ENCODE results near the gene GRM7.

GRM7 gene

DNA sequence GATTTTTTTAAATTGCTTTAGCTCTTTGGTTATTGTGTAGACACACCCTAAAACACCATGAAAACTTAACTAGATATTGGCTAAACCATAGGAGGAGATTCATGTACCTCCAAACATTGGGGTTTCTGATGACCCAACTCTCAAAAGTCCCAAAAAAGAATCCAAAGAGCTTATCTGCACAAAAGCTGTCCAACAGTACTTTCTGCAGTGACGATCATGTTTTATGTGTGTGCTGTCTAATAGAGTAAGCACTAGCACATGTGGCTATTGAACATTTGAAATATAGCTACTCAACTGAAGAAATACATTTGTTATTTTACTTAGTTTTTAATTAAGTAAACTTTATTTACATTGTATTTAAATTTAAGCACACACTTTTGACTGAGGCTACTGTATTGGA, 822.5 kb downstream of the GRM7 start:
- DNase-seq, result no peak

DNA sequence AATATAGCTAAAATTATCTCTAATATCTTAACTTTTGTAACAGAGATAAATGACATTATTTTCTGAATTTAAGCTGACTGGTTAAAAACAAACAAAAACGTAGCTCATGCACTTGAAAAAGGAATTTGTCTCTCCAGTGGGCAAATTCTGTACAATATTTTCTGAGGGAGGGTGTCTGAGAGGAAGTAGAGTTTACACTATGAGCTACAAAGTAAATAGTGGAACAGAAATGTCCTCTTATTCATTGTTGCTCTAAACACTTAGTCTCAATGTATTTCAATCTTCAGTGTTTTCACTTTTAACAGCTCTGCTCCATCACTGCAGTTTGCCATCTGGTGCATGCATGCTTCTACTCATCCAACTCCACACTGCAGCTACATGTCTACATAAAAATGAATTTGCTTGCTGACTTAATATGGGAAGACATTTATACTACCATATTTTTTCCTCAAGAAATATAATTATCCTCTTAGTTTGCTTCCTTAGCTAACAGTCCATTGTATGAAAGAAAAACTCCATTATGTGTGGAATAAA, 823.3 kb downstream of the GRM7 start:
- no peak for DNase-seq

DNA sequence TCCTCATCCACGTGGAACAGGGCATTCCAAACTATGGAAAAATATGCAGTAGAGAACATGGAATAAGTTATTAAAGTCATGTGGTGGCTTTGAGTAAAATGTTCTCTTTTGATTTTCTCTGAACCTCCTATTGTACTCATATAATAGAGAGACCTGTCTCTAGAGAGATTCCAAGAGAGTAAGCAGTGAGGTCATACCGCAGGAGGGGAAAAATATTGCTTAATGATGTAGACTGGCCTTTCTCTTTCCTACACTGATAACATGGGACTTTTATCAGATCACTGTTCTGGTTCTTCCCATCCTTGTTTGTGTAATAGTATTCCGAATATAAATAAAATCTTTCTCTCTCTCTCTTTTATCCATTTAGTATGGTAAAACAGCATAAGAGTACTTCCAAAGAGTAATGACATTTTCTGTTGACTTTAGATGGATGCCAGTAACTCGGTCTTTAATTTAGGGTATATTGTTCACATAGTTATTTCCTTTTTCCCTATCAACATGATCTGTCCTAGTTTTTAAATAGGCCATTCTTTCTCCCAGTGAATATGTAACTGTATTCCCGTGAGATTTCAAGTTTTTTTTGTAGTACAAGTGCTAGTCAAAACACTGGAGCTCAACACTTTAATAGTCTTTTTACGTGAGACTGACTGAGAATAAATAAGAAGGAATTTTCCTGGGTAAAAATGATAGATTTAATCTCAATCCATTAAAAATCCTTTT, 826.7 kb downstream of the GRM7 start:
- no peak for DNase-seq

DNA sequence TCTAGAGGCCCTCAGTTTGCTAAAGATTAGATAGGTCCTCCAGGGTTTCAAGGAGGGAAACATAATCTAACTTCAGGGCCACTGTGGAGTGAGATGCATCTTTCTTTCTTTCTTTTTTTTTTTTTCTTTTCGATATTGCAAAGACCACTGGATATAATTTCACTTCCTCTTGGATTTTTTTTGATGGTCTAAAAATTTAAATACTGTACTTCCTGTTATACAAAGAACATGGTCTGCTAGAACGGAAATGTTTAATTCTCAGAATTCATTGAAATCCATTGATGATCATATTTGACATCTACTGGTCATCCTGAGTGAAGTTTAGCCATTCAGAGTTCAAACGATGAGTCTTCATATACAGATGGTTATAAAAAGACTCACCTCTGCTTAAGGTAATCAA, 832.0 kb downstream of the GRM7 start:
- no peak for DNase-seq

DNA sequence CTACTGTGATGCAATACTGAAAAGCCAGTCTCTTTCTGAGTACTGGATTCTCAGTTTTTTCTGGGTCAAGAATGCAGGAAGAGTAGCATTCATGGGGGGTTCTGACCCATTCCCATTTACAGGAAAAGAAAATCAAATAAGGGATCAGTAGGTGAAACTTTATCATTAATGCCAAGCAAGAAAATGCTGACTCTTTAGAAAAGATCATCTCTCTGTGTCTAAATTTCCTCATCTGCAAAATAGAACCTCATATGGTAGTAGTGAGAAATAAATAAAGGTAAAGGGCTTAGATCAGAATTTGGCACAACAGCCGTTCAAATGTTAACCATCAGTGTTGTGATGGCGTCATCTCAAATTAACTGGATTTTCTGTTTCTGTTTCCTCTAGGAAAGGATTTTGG, 833.1 kb downstream of the GRM7 start:
- DNase-seq, result no peak

DNA sequence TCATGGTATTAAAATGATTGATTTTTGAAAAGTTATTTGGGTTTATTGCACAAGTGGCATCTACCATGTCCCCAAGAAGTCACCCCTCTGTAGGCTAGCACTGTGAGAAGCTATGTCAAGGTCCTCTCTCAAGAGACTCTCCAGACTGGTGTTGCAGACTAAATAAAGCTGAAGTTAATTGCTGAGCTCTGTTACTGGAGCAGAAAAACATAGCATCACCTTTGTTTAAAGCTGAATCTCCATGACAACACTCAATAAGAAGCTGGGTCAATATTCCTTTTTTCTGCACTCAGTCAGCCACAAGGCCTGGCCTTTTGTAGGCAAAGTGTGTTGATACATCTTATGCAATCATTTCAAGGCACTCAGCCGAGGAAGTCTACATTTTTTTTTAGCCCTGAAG, 834.1 kb downstream of the GRM7 start:
- no peak for DNase-seq

DNA sequence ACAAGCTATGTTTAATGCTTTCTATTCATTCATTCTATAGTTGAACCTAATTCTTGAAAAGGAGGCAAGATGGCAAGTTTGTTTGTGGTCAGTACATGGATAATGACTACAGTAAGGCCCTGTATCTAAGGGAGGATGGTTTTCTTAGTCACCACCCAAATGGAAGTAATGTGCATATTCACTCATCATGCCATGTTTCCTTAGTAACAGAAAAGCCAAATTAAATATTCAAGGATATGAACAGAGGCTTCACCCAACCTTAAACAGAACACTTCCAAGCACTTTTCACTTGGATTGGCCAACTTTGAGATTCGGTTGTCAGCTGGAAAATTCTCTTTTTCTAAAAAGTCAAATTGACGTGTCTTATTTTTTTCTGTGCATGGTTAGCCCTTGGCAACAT, 835.4 kb downstream of the GRM7 start:
- DNase-seq, result no peak

DNA sequence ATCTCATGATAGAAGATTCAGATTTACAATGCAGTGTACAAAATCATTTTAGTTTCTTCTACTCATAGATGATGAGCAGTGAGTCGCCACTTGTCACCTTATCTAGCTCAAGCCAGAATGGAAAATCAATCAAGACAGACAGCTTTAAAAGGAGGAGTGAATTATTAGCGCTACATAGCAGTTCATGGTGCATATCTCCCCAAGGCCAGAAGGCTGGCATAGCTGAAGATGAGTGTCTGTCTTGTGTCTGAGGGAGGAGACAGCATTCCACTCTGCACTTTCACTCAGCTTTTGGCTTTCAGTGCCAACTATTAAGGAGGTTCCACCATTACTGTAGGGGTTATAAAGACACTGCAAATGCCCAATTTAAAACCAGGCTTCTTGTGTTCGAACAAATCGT, 836.6 kb downstream of the GRM7 start:
- no peak for DNase-seq

DNA sequence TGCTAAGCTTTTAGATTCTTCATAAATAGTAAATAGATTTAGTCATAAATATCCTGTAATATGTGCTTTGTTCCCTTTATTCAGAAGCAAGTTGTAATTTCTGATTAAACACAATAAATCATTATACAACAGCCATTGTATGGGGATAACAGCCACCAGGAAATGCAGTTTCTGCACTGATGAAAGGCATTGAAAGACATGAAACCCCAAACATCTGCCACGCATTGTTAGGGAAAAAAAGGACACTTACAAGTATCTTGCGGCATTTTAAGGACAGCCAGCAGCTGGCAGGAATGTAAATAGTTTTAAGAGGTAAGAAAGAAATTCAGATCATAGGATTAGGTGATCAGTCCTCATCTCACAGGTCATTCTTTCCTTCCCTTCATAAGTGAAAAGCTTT, 839.6 kb downstream of the GRM7 start:
- DNase-seq, result no peak

DNA sequence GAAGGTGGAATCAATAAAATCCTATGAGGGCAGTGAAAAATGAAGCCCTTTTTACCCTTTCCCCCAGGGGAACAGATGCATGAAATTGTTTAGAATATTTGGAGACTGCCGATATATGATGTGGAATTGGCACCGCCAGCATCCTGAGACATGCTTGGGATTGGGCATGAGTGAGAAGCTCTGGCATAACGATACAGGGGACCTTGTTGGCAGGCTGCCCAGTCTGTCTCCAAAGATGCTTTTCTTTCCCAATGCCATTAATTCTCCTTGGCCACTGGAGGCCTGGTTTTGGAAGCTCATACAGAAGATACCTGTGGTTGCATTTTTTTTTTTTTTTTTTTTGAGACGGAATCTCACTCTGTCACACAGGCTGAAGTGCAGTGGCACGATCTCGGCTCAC, 840.1 kb downstream of the GRM7 start:
- DNase-seq, result no peak

DNA sequence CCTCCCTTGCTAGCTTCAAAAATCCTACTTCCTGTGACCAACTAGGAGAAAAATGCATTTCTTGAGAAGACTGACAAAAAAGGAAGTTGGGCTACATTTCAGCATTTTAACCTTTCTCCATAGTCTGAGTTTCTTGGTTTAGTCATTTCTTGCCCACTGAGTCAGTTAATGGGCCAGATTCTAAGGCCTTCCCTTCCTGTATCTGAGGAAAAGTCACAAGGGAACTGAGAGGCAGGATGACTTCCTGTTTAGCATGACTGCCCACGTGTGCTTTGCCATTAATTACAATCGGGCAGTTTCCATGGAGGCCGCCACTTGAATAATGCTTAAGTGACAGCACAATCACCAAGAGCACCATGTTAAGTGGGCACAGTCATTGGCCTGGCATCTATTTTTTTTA, 846.3 kb downstream of the GRM7 start:
- no peak for DNase-seq

DNA sequence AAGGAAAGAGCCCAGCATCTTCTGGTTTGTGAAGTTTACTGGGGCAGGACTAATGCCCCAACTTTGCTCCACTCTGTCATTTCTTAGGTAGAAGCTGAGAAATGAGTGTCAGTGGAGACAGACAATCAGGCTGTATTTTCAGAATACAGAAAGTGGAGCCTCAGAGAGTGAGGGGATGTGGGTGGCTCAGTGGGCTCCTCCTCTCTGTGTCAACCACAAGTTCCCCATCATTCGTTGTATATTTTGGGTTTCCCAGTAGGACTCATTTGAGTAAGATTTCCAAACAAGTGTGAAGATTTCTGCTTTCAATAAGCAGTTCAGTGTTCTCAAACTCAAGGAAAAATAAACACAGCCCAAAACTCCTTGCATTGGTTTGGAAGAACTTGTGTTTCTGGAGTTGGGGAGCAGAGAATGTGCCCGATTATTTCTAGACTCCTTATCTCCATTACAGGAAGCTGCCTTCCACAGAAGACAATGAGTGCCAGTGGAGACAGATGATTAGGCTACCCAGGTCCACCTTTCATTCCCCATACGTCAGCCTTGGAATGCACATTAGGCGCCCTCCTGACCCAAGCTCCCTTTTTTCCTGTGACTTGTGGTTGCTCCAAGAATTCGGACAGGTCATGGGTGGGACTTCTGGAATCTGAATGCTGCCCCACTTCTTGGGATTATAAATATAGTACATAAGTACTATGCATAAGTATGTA, 848.6 kb downstream of the GRM7 start:
- no peak for DNase-seq

DNA sequence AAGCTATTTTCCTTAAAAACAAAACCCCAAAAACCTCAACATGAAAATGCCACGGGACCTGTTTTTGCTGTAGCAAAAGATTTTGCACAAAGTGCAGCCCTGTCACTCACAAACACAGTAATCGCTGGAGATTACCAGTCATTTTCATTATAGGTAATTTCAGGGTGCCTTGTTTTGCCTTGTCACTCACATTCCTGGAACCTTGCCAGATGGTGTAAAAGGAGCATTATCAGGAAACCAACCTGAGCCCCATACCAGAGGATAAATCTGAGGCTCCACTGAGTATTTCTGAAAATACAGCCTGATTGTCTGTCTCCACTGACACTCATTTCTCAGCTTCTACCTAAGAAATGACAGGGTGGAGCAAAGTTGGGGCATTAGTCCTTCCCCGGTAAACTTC, 849.4 kb downstream of the GRM7 start:
- no peak for DNase-seq

DNA sequence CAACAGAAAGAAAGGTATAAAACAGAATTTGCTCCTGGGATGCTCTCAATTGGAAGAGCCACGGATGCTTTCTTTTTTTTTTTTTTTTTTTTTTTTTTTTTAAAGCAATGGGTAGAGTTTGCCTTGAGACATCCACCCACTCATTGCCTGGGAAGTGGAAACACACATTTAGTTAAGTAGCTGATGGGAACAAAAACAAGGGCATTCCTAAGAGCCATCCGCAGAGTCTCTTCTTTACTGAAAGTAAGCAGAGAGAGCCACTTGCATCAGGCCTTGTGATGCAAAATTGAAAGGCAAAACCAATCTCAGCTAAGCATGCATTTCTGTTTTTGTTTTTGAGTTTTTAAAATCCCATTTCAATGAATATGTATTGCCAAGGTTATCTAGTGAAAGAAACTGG, 852.8 kb downstream of the GRM7 start:
- no peak for DNase-seq

DNA sequence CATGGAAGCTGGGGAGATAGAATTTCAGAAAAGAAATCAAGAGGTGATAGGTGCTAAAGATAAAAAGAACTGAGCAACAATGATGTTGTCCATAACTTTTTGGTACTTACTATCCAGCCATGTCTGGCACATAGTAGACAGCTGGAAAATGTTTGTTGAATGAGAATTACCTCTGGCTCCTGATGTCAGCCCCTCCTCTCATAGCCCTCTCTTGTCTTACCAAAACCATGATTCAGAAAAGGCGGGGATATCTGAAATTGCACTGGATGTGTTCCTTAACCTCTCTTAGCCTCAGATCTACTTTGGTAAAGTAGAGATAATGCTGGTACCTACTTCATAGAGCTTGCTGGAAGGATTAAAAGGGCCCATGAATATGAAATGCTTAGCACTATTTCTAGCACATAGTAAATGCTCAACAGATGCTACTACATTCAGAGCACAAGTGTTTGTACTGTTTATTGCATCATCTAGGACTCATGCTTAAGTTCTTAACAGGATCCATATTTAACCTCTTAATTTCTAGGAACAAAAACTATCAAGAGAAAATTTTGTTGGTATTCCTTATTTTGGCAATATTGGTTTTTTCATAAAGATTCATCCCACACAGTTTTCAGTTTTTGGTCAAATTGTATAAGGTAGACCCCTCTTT, 859.9 kb downstream of the GRM7 start:
- no peak for DNase-seq

DNA sequence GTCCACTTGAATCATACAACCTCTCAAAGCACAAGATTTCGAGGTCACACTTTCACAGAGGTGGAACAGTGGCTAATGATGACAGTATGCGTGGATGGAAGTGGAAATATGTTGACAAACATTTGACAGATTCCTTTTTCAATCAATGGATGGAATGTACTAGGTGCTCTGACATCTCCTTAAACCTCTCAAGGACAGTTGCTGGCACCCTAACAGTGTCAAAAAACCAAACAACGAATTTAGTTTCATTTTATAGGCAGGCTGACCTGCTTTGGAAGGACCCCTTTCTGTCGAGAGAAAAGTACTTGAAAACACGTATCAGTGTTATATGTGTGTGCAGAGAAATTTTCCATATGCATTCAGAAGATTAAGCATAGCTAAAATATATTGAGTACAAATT, 861.0 kb downstream of the GRM7 start:
- no peak for DNase-seq

DNA sequence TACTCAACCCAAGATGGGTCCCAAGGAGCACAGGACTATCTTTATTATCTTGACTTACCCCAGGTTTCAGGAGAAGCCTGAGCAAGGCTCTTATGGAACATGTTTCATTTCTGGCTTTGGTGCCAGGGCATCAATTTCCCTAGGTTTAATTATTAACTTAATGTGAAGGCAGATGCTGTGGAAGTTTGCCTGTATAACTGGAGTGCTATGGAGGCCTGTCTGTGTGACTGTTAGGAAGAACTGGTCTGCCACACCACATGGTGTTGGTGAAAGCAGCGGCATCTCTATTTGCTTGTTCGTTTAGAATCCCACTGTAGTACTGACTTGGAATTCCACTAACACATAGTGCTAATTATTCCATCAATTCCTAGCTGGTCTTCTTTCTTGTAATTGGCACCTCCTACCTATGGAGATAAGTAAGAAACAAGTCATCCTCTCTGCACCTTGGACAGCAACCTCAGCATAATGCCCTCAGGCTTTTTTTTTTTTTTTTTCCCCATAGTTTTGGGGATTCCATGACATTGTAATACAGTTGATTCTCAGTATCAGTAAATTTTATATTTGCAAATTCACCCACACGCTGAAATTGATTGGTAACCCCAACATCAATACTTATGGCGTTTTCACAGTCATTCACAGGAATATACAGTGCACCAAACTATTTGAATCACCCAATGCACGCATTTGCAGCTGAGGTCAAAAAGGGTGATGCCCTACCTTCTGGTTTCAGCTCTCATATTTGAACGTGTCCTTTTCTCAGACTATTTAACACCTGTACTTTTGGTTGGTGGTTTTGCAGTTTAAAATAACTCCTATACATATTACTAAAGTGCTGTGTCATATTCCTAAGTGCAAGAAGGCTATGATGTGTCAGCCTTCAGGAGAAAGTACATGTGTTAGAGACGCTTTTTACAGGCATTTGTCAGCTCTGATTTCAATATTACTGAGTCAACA, 867.9 kb downstream of the GRM7 start:
- no peak for DNase-seq

DNA sequence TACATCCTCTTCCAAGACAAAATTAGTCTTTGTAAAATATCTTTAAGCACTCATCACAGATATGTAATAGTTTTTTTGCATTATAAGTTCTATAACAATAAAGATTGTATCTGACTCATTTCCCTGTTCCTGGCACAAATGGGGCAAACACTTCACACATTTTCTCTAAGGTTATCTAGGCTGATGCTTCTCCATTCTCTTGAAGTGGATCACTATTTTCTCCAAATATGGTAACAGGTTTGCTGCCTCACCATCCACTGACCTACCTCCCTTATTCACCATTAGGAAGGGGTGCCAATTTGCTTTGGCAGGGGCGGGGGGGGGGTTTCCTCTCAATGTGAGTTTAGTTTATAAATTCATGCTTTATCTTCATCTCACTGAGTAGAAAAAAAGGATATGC, 873.0 kb downstream of the GRM7 start:
- no peak for DNase-seq

DNA sequence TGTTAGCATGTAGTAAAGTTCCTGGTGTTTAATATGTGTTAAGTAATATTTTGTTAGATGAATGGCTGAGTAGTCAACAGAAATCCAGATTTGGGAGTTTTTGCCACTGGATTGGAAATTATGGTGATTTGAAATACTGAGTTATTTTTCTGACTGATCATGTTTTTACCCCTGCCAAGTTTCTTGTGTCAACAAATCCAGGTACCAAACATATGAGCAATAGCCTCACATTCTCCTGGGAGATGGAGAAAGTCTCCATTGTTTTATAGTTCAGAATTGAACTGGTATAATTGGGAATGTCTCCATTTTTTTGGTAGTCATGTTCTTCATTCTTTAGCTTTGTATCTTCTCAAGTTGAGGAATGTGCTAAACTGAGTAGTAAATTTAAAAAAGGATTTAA, 873.5 kb downstream of the GRM7 start:
- no peak for DNase-seq

DNA sequence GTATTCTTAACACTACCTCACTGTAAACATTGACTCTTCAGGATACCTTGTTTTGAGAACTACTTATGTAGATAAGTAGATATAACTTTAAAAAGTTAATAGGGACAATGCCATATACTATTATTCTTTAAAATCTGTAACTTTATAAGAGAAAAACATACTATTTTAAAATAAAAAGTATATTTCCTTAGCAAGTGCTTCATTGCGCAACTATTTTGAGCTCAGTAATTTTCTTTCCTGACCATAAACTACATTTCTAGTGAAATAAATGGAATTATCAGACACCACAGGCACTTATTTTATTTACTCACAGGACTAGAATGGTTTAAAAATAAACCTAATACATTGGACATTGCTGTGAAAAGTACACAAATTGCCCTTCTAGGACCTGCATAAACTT, 876.3 kb downstream of the GRM7 start:
- no peak for DNase-seq

DNA sequence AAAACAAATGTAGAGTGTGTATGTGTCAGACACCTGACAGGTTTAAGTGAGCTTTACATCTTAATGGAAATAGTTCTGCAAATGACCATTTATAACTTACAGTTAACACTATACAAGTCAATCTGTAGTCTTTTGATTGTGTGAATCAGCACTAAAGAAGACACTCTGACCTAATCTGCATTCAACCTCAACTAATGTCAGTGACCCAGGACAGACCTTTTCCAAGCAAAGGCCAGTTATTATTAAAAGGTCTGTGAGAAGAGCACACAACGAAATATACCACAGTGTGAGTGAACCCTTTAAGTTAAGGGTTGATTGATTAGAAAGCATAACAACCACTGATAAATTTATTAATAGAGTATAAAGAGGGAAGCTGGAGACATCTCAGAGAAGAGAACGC, 878.8 kb downstream of the GRM7 start:
- DNase-seq, result no peak

DNA sequence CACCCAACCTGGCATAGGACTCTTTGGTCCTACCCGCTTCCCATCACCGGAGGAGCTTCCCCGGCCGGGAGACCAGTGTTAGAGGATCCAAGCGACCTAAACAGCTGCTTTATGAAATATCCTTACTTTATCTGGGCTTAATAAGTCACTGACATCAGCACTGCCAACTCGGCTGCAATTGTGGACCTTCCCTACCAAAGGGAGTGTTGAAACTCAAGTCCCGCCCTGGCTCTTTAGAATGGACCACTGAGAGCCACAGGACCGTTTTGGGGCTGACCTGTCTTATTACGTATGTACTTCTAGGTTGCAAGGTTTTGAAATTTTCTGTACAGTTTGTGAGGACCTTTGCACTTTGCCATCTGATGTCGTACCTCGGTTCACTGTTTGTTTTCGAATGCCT, 879.5 kb downstream of the GRM7 start:
- DNase-seq, result no peak

DNA sequence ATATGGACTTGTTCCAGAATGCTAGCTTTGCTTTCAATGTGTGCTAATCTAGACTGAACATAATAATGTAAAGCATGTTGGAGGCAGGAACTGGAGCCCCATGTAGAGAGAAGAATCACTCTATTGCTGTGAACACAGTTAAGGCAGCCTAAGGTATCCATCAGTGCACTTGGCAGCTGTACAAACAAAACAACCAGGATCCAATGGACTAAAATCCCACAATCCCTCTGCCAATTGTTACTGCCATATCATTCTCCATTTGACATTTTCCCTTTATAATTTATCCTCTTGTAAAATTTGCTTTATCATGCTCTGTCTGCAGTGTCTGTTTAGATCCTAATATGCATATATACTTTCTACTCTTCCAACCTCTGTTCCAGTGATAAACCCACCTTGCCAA, 883.9 kb downstream of the GRM7 start:
- DNase-seq, result no peak
